ENCODE measurements around the gene DMAP1.

Gene DMAP1

DNA sequence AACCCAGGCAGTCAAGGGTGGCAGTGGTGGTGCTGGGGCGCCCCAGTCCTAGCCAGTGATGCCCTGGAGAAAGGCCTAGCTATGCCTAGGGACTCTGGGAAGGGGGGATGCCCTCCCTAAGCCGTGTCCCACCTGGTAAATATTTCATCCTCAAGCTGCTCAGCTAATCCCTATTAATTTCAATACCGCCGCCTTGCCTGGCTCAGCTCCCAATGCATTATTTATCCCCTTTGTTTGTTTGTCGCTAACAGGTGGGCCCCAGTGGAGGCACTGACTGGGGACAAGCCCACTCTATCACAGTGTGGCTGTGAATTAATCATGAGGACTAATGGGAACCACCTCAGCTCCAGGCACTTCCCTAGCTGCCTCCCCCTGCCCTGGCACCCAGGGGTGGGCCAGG lies 22.5 kb downstream of the DMAP1 start:
- CTCF ChIA-PET, result interaction anchor here (0.6 to 2.1 kb wide), 2 partner anchors 18 to 358 kb away, joined by 3 to 8 read pairs; no protein-coding TSS in a partner anchor
- POLR2A ChIA-PET (ENCODE audit: low non-redundant PET), result no interaction called here
- TF ChIP-seq, protein P1, sequence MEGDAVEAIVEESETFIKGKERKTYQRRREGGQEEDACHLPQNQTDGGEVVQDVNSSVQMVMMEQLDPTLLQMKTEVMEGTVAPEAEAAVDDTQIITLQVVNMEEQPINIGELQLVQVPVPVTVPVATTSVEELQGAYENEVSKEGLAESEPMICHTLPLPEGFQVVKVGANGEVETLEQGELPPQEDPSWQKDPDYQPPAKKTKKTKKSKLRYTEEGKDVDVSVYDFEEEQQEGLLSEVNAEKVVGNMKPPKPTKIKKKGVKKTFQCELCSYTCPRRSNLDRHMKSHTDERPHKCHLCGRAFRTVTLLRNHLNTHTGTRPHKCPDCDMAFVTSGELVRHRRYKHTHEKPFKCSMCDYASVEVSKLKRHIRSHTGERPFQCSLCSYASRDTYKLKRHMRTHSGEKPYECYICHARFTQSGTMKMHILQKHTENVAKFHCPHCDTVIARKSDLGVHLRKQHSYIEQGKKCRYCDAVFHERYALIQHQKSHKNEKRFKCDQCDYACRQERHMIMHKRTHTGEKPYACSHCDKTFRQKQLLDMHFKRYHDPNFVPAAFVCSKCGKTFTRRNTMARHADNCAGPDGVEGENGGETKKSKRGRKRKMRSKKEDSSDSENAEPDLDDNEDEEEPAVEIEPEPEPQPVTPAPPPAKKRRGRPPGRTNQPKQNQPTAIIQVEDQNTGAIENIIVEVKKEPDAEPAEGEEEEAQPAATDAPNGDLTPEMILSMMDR (conservative IDR thresholded peaks at IDR 0.05; ENCODE audit: low read depth), result no peak
- no peak for DNase-seq (ENCODE audit: low spot score)
- no peak overlapping the region for H3K27ac ChIP-seq

DNA sequence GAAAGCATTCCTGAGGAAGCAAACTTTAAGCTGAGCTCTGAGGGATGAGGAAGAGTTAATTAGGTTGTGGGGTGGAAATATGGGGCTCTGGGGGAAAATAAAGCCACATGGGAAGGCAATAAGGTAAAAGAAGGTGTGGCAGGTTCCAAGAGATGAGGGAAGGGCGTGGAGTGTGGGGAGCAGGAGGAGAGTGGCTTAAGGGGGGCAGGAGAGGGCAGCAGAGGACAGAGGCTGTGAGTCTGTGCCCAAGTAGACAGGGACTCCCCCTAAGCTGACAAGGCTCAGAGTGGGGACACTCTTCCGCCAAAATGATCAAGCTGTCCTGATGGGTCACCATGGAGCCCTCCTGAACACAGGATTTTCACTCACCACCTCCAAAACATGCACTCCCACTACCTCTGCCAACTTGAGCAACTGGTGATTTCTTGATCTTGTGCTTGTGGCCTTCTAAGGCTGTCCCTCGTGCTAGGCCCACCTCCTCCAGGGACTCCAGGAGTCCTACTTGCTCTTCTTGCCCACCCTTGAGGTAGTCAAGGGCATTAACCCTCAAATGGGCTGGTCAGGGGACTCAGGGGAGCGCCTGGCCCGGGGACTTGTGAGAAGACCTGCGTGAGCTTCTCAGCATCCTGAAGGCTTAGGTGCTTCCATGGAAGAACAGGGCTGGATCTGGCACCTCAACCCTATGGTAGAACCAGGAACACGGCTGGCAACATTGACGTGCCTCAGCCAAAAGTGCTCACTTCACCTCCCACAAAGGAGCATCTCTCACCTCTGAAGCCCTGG lies 23.4 kb downstream of the DMAP1 start:
- POLR2A ChIA-PET (ENCODE audit: low non-redundant PET), result no interaction called here

DNA sequence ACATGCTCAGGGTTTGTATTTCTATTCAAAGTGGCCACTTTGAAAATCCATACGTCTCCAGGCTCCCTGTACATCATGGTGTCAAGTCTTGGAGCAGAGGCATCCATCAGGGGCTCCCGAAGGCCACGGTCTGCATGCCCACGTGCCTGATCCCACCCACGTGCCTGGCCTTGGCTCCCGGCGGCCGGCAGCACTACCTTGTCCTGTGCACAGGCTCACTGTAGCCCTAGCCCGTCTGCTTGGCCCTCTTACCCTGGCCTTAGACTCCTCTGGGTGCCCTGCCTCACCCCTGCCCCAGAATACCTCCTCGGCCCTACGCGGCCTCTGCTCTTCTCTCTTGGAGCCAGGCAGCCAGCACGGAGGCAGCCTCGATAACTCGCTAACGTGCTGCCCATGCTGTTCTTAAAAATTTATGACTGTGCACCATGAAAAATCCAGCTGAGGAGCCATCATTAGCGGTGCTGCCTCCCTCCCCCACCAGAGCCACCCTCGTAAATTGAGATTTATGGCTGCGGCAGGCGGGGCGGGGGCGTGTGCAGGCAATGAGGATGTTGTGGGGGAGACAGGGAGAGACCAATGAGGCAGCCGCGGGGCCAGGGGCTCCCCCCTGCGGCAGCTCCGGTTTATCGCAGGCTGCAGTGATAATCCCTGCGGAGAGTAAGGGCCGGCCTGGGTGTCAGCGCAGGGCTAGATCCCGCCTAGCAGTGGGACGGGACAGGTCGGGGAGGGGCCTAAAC lies 24.6 kb downstream of the DMAP1 start:
- peak; percentile 13 for DNase-seq (ENCODE audit: low spot score)
- no peak overlapping the region for H3K27ac ChIP-seq
- POLR2A ChIA-PET (ENCODE audit: low non-redundant PET), result no interaction called here
- CTCF ChIA-PET, result interaction anchor here (0.5 to 0.6 kb wide), 2 partner anchors 9 to 84 kb away, joined by 3 to 4 read pairs; no protein-coding TSS in a partner anchor
- TF ChIP-seq, protein P1 (conservative IDR thresholded peaks at IDR 0.05; ENCODE audit: low read depth), result peak; percentile 25; the same call in 1 of the 2 replicates

More for the DNA sequence above, 23.4 kb downstream of the DMAP1 start:
- TF ChIP-seq, protein P1 (conservative IDR thresholded peaks at IDR 0.05; ENCODE audit: low read depth), result no peak
- no peak overlapping the region for H3K27ac ChIP-seq
- CTCF ChIA-PET, result interaction anchor here (0.6 to 2.1 kb wide), 3 partner anchors 19 to 357 kb away, joined by 3 to 8 read pairs (median 4); no protein-coding TSS in a partner anchor
- DNase-seq (ENCODE audit: low spot score), result no peak

DNA sequence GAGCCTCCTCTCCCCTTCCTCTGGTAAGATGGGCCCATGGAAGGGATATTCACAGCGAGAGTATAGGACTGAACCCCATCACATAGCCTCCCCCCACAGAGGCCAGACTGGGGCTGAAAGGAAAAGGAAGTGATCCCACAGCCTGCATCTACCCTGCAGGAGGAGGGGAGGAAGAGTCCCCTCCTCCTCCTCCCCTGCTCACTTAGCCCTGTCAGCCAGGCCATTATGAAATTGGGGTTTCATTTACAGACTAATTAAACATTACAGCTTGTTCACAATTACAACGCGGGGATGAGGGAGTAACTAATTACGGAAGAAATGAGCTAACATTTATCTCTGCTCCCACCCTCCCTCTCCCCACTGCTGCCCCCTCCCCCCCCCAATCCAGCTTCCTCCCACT lies 25.4 kb downstream of the DMAP1 start:
- no peak overlapping the region for H3K27ac ChIP-seq
- ChIA-PET POLR2A (ENCODE audit: low non-redundant PET) (no interaction called here), CTCF (interaction anchor here (0.5 kb wide), 1 partner anchor 10 kb away, joined by 3 read pairs; no protein-coding TSS in a partner anchor)
- TF ChIP-seq, protein P1 (conservative IDR thresholded peaks at IDR 0.05; ENCODE audit: low read depth), result no peak
- DNase-seq (ENCODE audit: low spot score), result no peak

DNA sequence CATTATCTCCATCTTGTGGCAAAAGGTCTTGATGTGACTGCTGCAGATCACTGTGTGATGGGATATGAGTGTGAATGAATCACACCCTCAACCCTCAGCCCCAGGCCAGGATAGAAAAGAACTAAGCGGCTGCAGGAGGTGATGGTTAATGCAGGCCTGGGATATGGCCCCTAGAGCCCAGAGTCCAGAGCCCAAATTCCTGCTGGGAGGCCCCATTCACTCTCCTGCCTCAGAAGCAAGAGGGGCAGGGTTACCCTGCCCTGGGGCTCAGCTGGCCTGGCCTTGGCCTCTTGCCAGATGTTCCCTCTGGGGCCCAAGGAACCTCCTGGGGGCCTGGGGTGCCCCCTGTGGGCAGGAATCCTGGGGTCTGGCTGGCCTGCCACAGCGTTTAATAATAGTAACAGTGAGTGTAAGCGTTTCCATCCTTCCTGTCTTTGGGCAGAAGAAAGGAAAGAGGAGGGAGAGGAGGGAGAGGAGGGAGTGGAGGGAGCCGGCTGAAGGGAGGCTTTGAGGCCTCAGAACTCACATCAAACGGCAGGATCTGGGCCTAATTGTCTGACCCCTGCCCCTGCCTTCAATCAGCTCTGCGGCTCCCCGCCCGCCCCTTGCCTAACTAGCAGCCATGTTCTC lies 26.2 kb downstream of the DMAP1 start:
- ChIA-PET CTCF (interaction anchor here (0.6 kb wide), 1 partner anchor 16 kb away, joined by 6 read pairs; no protein-coding TSS in a partner anchor), POLR2A (ENCODE audit: low non-redundant PET) (interaction anchor here (0.5 kb wide), 1 partner anchor 1354 kb away, joined by 6 read pairs; no protein-coding TSS in a partner anchor)
- TF ChIP-seq, protein P1 (conservative IDR thresholded peaks at IDR 0.05; ENCODE audit: low read depth), result no peak
- DNase-seq (ENCODE audit: low spot score), result peak; percentile 17
- H3K27ac ChIP-seq, result peak overlapping the region; percentile 11; the same call in 1 of the 2 replicates

DNA sequence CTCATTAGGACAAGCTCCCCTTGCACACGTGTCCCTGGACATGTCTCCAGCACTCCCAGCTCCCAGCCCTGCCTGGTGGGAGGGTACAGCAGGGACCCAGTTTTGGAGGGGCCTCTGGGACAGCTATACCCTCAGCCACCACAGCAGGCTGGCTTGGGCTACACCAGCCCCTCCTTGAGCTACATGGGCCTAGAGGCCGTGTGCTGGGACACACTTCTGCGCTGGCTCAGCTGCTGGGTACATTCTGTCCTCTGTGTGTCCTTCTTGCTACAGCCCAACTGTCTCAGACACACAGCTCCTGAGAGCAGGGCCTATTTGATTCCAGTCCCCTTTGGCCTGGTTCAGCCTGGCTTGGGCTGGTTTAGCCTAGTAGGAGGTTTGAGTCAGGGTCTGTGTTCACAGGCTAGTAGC lies 26.7 kb downstream of the DMAP1 start:
- POLR2A ChIA-PET (ENCODE audit: low non-redundant PET), result interaction anchor here (0.5 kb wide), 1 partner anchor 1353 kb away, joined by 6 read pairs; no protein-coding TSS in a partner anchor
- TF ChIP-seq, protein P1 (conservative IDR thresholded peaks at IDR 0.05; ENCODE audit: low read depth), result no peak
- peak overlapping the region; percentile 11; the same call in 1 of the 2 replicates for H3K27ac ChIP-seq
- CTCF ChIA-PET, result interaction anchor here (0.9 kb wide), 1 partner anchor 22 kb away, joined by 3 read pairs; no protein-coding TSS in a partner anchor
- DNase-seq (ENCODE audit: low spot score), result no peak

Data from RWPE1 (cell line).